Mononuclear cell (primary cell): ENCODE data around the gene GALNT1. TPM values are rescaled to one million over a fixed set of nuclear protein-coding genes. Genes with fewer than 3 reads are reported as not detected.

Experiments
- H3K27me3 ChIP-seq: 2 replicates; pipeline ENCODE4 v1.6.0; 2011; ENCODE audit warnings: low read length, control low read depth; ENCODE audit not compliant: insufficient read depth
- H3K4me1 ChIP-seq: 2 replicates; pipeline ENCODE4 v1.5.1; 2011; ENCODE audit warnings: mild to moderate bottlenecking, low read length, control low read depth; ENCODE audit not compliant: insufficient read depth
- H3K4me3 ChIP-seq: 2 replicates; pipeline ENCODE4 v1.5.1; 2011; ENCODE audit warnings: mild to moderate bottlenecking, low read length, moderate library complexity
- H3K9me3 ChIP-seq: 2 replicates; pipeline ENCODE4 v1.5.1; 2011; ENCODE audit warnings: low read depth, mild to moderate bottlenecking, control low read depth, low read length
- total RNA-seq: library from RNA; depleted of rRNA; stranded (reverse); fragments of >200 nt; gene quantifications from one replicate; pipeline ENCODE4 v1.2.3, GENCODE V29; 2012

Gene GALNT1
- total RNA-seq, 1 donor, result 50.4 TPM

GRCh38 chr18:35619464-35619863 lies 37.9 kb downstream of the GALNT1 start:
- no peaks in the 10 kb centered on the region for H3K9me3 ChIP-seq
- no peaks in the 10 kb centered on the region for H3K27me3 ChIP-seq
- H3K4me3 ChIP-seq, result no peak overlapping the region
- H3K4me1 ChIP-seq, result peaks cover 28% of the 10 kb centered on the region

GRCh38 chr18:35619941-35620340 lies 38.4 kb downstream of the GALNT1 start:
- Histone ChIP-seq H3K4me1 (peaks cover 28% of the 10 kb centered on the region), H3K9me3 (no peaks in the 10 kb centered on the region), H3K4me3 (no peak overlapping the region), H3K27me3 (no peaks in the 10 kb centered on the region)

DNA sequence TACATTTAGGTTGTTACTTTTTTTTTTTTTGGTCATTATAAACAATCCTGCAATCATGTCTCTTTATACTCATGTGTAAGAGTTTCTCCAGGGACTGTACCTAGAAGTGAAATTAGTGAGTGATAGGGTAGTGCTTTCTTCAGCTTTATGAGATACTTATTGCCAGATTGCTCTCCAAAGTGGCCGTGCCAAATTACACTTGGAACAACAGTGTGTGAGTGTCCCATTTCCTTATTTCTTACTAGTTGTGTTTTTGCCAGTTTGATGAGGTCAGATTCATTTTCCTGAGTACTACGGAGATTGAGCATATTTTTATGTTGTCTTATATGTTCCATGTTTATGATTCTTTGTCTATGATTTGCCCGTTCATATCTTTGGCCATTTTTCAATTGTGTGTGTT lies 39.2 kb downstream of the GALNT1 start:
- H3K4me3 ChIP-seq, result no peak overlapping the region
- no peaks in the 10 kb centered on the region for H3K27me3 ChIP-seq
- H3K4me1 ChIP-seq, result peaks cover 28% of the 10 kb centered on the region
- no peaks in the 10 kb centered on the region for H3K9me3 ChIP-seq

DNA sequence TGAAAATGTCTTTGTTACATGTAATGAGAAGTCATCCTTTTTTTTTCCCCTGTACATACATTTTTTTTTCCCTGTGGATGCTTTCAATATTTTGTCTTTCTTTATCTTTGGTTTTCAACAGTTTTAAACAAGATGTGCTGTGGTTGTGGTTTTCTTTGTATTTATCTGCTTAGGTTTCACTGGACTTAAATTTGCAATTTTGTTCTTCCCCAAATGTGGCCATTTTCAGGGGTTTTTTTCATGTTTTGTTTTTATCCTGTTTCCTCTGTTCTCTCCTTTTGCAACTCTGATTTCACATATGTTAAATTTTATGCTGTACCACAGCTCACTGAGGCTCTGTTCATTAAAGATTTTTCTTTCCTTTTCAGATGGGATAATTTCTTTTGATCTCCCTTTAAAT lies 41.7 kb downstream of the GALNT1 start:
- Histone ChIP-seq H3K9me3 (no peaks in the 10 kb centered on the region), H3K27me3 (no peaks in the 10 kb centered on the region), H3K4me1 (peaks cover 14% of the 10 kb centered on the region), H3K4me3 (no peak overlapping the region)

- Histone ChIP-seq H3K27me3 (no peaks in the 10 kb centered on the region), H3K4me3 (no peak overlapping the region), H3K9me3 (no peaks in the 10 kb centered on the region), H3K4me1 (peaks cover 14% of the 10 kb centered on the region)
These were observed 42.6 kb downstream of the GALNT1 start for GRCh38 chr18:35624146-35624545.

DNA sequence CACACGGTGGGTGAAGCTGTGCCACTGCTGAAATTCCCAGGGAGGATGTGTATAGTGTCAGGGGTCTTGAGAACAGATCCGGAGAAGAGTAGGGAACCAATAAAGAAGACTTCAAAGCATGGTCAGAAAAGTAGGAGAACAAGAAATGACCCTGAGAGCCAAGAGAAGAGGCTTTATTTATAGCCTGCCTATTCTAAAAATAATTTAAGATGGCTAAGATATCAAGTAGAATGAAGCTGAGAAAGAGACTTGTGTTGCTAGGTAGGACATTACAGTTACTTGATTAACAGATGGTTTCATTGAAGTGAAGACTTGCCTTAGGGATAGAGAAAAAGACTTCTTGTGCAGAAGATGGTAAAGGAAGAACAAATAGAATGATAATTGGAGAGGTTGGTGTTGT lies 43.7 kb downstream of the GALNT1 start:
- Histone ChIP-seq H3K4me1 (peaks cover 10% of the 10 kb centered on the region), H3K4me3 (no peak overlapping the region), H3K9me3 (no peaks in the 10 kb centered on the region)

DNA sequence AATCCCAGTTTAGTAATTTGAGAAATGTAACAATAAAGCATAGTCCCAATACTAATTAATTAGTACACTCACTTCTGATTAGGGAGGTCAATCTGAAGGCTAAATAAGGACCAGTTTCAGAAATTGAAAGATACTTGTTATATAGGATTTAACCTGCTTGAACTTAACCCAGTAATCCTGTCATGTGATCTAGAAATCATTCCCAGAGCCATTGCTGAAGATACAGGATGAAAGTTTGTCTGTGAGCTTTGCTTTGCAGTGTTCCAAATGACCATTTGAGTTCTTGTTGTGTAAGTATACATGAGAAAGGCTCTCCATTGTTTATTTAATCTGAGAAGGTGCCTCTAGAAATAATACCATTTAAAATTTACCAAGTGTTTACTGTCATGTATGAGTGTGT lies 52.2 kb downstream of the GALNT1 start:
- H3K9me3 ChIP-seq, result no peaks in the 10 kb centered on the region
- no peaks in the 10 kb centered on the region for H3K27me3 ChIP-seq
- H3K4me3 ChIP-seq, result no peak overlapping the region

More for the DNA sequence above, 43.7 kb downstream of the GALNT1 start:
- H3K27me3 ChIP-seq, result no peaks in the 10 kb centered on the region

GRCh38 chr18:35634323-35634722 lies 52.8 kb downstream of the GALNT1 start:
- Histone ChIP-seq H3K9me3 (no peaks in the 10 kb centered on the region), H3K27me3 (no peaks in the 10 kb centered on the region), H3K4me1 (no peaks in the 10 kb centered on the region), H3K4me3 (no peak overlapping the region)

More for the DNA sequence above, 52.2 kb downstream of the GALNT1 start:
- no peaks in the 10 kb centered on the region for H3K4me1 ChIP-seq

GRCh38 chr18:35635170-35635569 lies 53.6 kb downstream of the GALNT1 start:
- Histone ChIP-seq H3K4me1 (no peaks in the 10 kb centered on the region), H3K27me3 (no peaks in the 10 kb centered on the region), H3K9me3 (no peaks in the 10 kb centered on the region), H3K4me3 (no peak overlapping the region)

- H3K27me3 ChIP-seq, result no peaks in the 10 kb centered on the region
- no peak overlapping the region for H3K4me3 ChIP-seq
- peaks cover 3% of the 10 kb centered on the region for H3K4me1 ChIP-seq
- H3K9me3 ChIP-seq, result no peaks in the 10 kb centered on the region
These were observed 55.7 kb downstream of the GALNT1 start for GRCh38 chr18:35637227-35637626.

GRCh38 chr18:35639296-35639695 lies 57.8 kb downstream of the GALNT1 start:
- H3K27me3 ChIP-seq, result no peaks in the 10 kb centered on the region
- H3K4me1 ChIP-seq, result peaks cover 3% of the 10 kb centered on the region
- no peaks in the 10 kb centered on the region for H3K9me3 ChIP-seq
- no peak overlapping the region for H3K4me3 ChIP-seq

DNA sequence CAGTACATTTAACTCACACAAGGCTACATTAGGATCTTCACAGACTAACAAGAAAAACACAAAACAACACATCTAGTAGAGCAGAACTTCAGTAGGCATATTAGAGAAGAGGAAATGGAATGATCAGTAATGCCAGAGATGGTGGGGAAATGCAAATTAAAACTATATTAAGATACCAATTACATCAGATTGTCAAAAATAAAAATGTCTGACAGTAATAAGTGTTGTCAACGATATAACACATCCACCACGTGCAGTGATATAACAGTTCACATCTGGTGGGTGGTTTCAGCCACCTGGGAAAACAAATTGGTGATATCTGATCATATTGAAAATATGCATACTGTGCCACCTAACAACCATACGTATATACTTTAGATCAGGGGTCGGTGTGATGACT lies 59.9 kb downstream of the GALNT1 start:
- peaks cover 3% of the 10 kb centered on the region for H3K4me1 ChIP-seq
- H3K9me3 ChIP-seq, result no peaks in the 10 kb centered on the region
- no peak overlapping the region for H3K4me3 ChIP-seq
- H3K27me3 ChIP-seq, result no peaks in the 10 kb centered on the region

GRCh38 chr18:35641916-35642315 lies 60.4 kb downstream of the GALNT1 start:
- Histone ChIP-seq H3K4me1 (peaks cover 3% of the 10 kb centered on the region), H3K9me3 (no peaks in the 10 kb centered on the region), H3K4me3 (no peak overlapping the region), H3K27me3 (no peaks in the 10 kb centered on the region)

GRCh38 chr18:35642802-35643201 lies 61.3 kb downstream of the GALNT1 start:
- Histone ChIP-seq H3K9me3 (no peaks in the 10 kb centered on the region), H3K27me3 (no peaks in the 10 kb centered on the region), H3K4me3 (no peak overlapping the region), H3K4me1 (peaks cover 3% of the 10 kb centered on the region)

- no peaks in the 10 kb centered on the region for H3K27me3 ChIP-seq
- H3K4me1 ChIP-seq, result no peaks in the 10 kb centered on the region
- no peaks in the 10 kb centered on the region for H3K9me3 ChIP-seq
- H3K4me3 ChIP-seq, result no peak overlapping the region
These were observed 64.9 kb downstream of the GALNT1 start for GRCh38 chr18:35646449-35646848.

DNA sequence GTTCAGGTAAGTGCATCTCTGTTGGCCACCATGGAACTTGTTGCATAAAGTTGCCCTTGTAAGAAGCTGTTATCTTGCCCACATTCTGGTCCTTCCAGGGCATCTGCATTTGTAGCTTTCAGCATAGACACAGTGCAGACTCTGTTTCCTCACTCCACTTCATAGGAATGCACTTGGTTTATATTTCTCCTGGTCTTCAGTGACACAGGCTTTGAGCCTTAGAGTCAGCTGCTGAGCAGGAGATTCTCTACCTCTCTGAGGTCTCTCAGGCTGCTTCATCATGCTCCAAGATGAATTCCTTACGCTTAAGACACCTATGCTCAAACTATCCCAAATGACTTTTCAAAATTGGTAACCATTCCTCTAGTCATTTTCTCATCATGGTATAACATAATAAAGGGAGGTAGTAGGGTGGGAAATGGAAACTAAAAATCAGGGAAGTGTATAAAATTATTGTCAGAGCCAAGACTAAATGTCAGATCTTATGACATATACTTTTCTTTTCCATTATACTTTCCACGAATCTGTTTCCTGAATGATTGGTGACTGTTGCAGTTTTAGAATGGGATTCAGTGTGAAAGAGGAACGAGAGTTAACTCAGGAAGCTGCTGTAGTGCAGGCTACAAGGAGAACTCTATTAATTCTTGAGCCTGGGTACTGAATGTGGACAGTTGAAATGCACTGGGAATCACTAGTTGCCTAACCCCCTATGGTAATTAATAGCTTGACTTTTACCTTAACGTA lies 72.0 kb downstream of the GALNT1 start:
- Histone ChIP-seq H3K9me3 (no peaks in the 10 kb centered on the region), H3K4me1 (no peaks in the 10 kb centered on the region), H3K27me3 (no peaks in the 10 kb centered on the region), H3K4me3 (no peak overlapping the region)
